Prostate gland (tissue), 2 donors: ENCODE measurements around the gene PRF1.

ENCODE experiments used
- CTCF ChIP-seq, 4 experiments: fragments of 200-600 bp in 2 of 4; fragments of 450-650 bp in 2 of 4; sonication (generic) in 2 of 4; IDR thresholded peaks; 1 replicate in 3 of 4; 2 replicates in 1 of 4; pipeline ENCODE4 v1.5.1; 2016 to 2019; ENCODE audit warnings: antibody characterized with exemption in 4 of 4, mild to moderate bottlenecking in 2 of 4, moderate library complexity in 2 of 4
- POLR2A ChIP-seq: fragments of 450-650 bp; IDR thresholded peaks from one replicate; pipeline ENCODE4 v1.6.1; 2016; ENCODE audit warnings: antibody characterized with exemption, mild to moderate bottlenecking

- TF ChIP-seq CTCF (IDR thresholded peaks at IDR 0.05) (peak; percentile 66 to 87 (median 84)), POLR2A (no peak)
Observed at GRCh38 chr10:70549962-70550458, 52.5 kb downstream of the PRF1 start.
